Fibroblast of lung (primary cell): Measurements from ENCODE around the gene TCF4. TPM values are rescaled to one million over a fixed set of nuclear protein-coding genes. Genes with fewer than 3 reads are reported as not detected.
A peak's percentile ranks its signal among the peaks of the same experiment; 100 is the strongest.

Source experiments
- DNase-seq, 2 donors: peaks; one replicate each; pipeline versions ENCODE4 v3.0.0 to v3.0.0-alpha.2; 2010; ENCODE audit warnings: low read depth in 2 of 2
- H2AFZ ChIP-seq: 2 replicates; pipeline ENCODE4 v1.5.1; 2012; ENCODE audit warnings: low read length, control low read depth, inconsistent platforms
- H3K27ac ChIP-seq: 2 replicates; pipeline ENCODE4 v1.5.1; 2011; ENCODE audit warnings: low read length, control low read depth; ENCODE audit not compliant: insufficient read depth
- H3K27me3 ChIP-seq: 2 replicates; pipeline ENCODE4 v1.5.1; 2011; ENCODE audit warnings: mild to moderate bottlenecking, low read length; ENCODE audit not compliant: control insufficient read depth, insufficient read depth
- H3K36me3 ChIP-seq: 2 replicates; pipeline ENCODE4 v1.5.1; 2011; ENCODE audit warnings: low read length; ENCODE audit not compliant: control insufficient read depth, insufficient read depth
- H3K4me1 ChIP-seq: 2 replicates; pipeline ENCODE4 v1.5.1; 2011; ENCODE audit warnings: low read length; ENCODE audit not compliant: control insufficient read depth, insufficient read depth; ENCODE audit errors: extremely low read depth
- H3K4me2 ChIP-seq: 2 replicates; pipeline ENCODE4 v1.5.1; 2011; ENCODE audit warnings: low read length, control low read depth; ENCODE audit not compliant: insufficient read depth; ENCODE audit errors: extremely low read depth
- H3K4me3 ChIP-seq, 4 experiments: fragments of 200-600 bp in 1 of 4; sonication (generic) in 1 of 4; replicated peaks in 1 of 4; 2 replicates each; pipeline ENCODE4 v1.5.1; 2011 to 2016; ENCODE audit warnings: low read length in 4 of 4, low read depth in 3 of 4, mild to moderate bottlenecking in 3 of 4, control low read depth in 2 of 4, inconsistent platforms in 1 of 4, mixed read lengths in 1 of 4; ENCODE audit not compliant: insufficient read depth in 1 of 4; ENCODE audit errors: control extremely low read depth in 1 of 4
- H3K79me2 ChIP-seq: 2 replicates; pipeline ENCODE4 v1.5.1; 2012; ENCODE audit warnings: mild to moderate bottlenecking, low read length, inconsistent platforms; ENCODE audit not compliant: control insufficient read depth, insufficient read depth
- H3K9ac ChIP-seq: 2 replicates; pipeline ENCODE4 v1.5.1; 2011; ENCODE audit warnings: mild to moderate bottlenecking, low read length, control low read depth; ENCODE audit not compliant: insufficient read depth
- H3K9me3 ChIP-seq: 2 replicates; pipeline ENCODE4 v1.5.1; 2012; ENCODE audit warnings: low read depth, low read length; ENCODE audit not compliant: control insufficient read depth, insufficient read depth
- H4K20me1 ChIP-seq: 2 replicates; pipeline ENCODE4 v1.5.1; 2011; ENCODE audit warnings: low read length; ENCODE audit not compliant: control insufficient read depth, insufficient read depth; ENCODE audit errors: extremely low read depth
- CTCF ChIP-seq, 2 donors: IDR thresholded peaks in 1 of 2; conservative IDR thresholded peaks in 1 of 2; 1 replicate in 1 of 2; 2 replicates in 1 of 2; pipeline ENCODE4 v1.5.1; 2011 to 2012; ENCODE audit warnings: low read length in 2 of 2, control low read depth in 1 of 2, inconsistent platforms in 1 of 2, low read depth in 1 of 2, mild to moderate bottlenecking in 1 of 2
- EZH2 ChIP-seq: IDR thresholded peaks from 2 replicates; pipeline ENCODE4 v1.5.1; 2012; ENCODE audit warnings: low read length, control low read depth, mild to moderate bottlenecking; ENCODE audit errors: missing control alignments
- polyA plus RNA-seq, 2 donors: library from polyadenylated mRNA; depleted of rRNA in 1 of 2; stranded (reverse) in 1 of 2; unstranded in 1 of 2; fragments of >200 nt; gene quantifications; 2 replicates each; pipeline ENCODE4 v1.2.1, GENCODE V29; 2011 to 2012; ENCODE audit warnings: missing spikeins in 1 of 2
- total RNA-seq: library from RNA; depleted of rRNA; stranded (reverse); fragments of >200 nt; gene quantifications from 2 replicates; pipeline ENCODE4 v1.2.1, GENCODE V29; 2014

TCF4 gene
- total and polyA plus RNA-seq, 2 donors (not counting 1 experiment from before 2014, with no cell fraction given), result 48.9 to 57.6 TPM

GRCh38 chr18:55306359-55307024 is 281.5 kb downstream of the TCF4 start:
- H3K4me2 ChIP-seq, result no peak overlapping the region
- no peaks in the 10 kb centered on the region for H3K36me3 ChIP-seq
- no peaks in the 10 kb centered on the region for H3K27me3 ChIP-seq
- TF ChIP-seq CTCF (conservative IDR thresholded peaks at IDR 0.05 in 1 of 2, IDR thresholded peaks at IDR 0.05 in 1 of 2; ENCODE audit: low read depth in 1 of 2, low read length in 2 of 2) (no peak), EZH2 (no peak)
- no peak overlapping the region for H3K4me3 ChIP-seq
- H3K9ac ChIP-seq, result no peak overlapping the region
- no peaks in the 10 kb centered on the region for H3K9me3 ChIP-seq
- no peaks in the 10 kb centered on the region for H3K79me2 ChIP-seq
- no peaks in the 10 kb centered on the region for H3K4me1 ChIP-seq
- no peak overlapping the region for H2AFZ ChIP-seq
- H3K27ac ChIP-seq, result no peak overlapping the region
- H4K20me1 ChIP-seq, result no peaks in the 10 kb centered on the region
- DNase-seq, result no peak

GRCh38 chr18:55302167-55302833 is 285.7 kb downstream of the TCF4 start:
- Histone ChIP-seq H3K9me3 (no peaks in the 10 kb centered on the region), H3K4me1 (no peaks in the 10 kb centered on the region), H4K20me1 (no peaks in the 10 kb centered on the region), H3K27ac (peak overlapping the region; percentile 67), H3K36me3 (no peaks in the 10 kb centered on the region), H2AFZ (no peak overlapping the region), H3K9ac (peak overlapping the region; percentile 17), H3K27me3 (no peaks in the 10 kb centered on the region), H3K79me2 (peaks cover 12% of the 10 kb centered on the region), H3K4me2 (peak overlapping the region; percentile 78), H3K4me3 (peak overlapping the region; percentile 9 to 54 (median 25))
- TF ChIP-seq EZH2 (no peak), CTCF (conservative IDR thresholded peaks at IDR 0.05 in 1 of 2, IDR thresholded peaks at IDR 0.05 in 1 of 2; ENCODE audit: low read depth in 1 of 2, low read length in 2 of 2) (no peak)
- DNase-seq, result peak; percentile 14 to 39

- TF ChIP-seq EZH2 (no peak), CTCF (conservative IDR thresholded peaks at IDR 0.05 in 1 of 2, IDR thresholded peaks at IDR 0.05 in 1 of 2; ENCODE audit: low read depth in 1 of 2, low read length in 2 of 2) (no peak)
- peak overlapping the region; percentile 9 to 54 (median 25) for H3K4me3 ChIP-seq
Observed at GRCh38 chr18:55301824-55302166, 286.2 kb downstream of the TCF4 start.

More at GRCh38 chr18:55301824-55302166, 286.2 kb downstream of the TCF4 start:
- H4K20me1 ChIP-seq, result no peaks in the 10 kb centered on the region
- no peaks in the 10 kb centered on the region for H3K27me3 ChIP-seq
- H3K27ac ChIP-seq, result peak overlapping the region; percentile 67
- H3K9me3 ChIP-seq, result no peaks in the 10 kb centered on the region
- peaks cover 12% of the 10 kb centered on the region for H3K79me2 ChIP-seq
- H3K4me1 ChIP-seq, result no peaks in the 10 kb centered on the region
- no peaks in the 10 kb centered on the region for H3K36me3 ChIP-seq
- peak in 1 of 2 donors; percentile 32 for DNase-seq
- H3K4me2 ChIP-seq, result peak overlapping the region; percentile 78
- no peak overlapping the region for H2AFZ ChIP-seq
- H3K9ac ChIP-seq, result peak overlapping the region; percentile 17
